Hematopoietic multipotent progenitor cell treated with erythropoietin and hydrocortisone succinate and interleukin-3 and kit ligand, for 15 days (in vitro differentiated cells): ENCODE data around the gene CARD11.

Source experiments
- DNase-seq: peaks from one replicate; pipeline ENCODE4 v3.0.0-alpha.2; 2015; ENCODE audit warnings: low spot score

Gene CARD11

GRCh38 chr7:2905500-2905899 lies 138.2 kb downstream of the CARD11 start:
- no peak for DNase-seq

DNA sequence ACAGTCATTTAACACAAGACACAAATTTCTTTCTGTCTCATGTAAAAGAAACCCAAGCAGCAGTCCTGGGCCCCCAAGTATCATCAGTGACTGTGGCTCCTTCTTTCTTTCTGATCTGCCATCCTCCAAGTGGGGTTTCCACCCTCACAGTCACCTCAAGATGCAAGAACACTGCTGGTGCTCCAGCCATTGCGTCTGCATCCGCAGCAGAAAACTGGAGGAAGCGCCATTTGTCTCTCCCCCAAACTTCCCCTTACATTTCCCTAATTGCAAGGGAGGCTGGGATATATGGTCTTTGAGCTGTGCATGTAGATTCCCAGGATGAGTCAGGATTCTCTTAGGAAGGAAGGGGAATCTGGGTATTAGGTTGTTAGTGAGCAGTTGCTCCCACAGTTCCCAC lies 138.6 kb downstream of the CARD11 start:
- DNase-seq: no peak

DNA sequence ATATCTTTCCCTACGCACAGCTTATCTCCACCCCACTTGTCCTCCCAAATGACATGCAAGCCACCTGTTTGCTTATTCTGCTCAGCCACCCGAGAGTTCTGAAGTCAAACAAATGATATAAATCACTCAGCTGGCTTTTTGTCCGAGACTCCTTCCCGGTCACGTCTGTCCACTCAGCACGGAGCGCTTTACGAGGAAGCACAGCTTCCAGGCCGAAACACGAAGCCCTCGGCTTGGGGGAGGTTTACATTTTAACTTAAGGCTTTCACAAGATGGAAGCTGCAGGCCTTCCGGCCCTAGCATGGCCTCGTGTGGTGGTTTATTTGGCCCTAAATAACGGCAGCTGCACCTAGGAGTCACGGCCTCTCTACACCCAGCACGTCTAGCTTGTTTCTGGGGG lies 139.5 kb downstream of the CARD11 start:
- DNase-seq: no peak

DNA sequence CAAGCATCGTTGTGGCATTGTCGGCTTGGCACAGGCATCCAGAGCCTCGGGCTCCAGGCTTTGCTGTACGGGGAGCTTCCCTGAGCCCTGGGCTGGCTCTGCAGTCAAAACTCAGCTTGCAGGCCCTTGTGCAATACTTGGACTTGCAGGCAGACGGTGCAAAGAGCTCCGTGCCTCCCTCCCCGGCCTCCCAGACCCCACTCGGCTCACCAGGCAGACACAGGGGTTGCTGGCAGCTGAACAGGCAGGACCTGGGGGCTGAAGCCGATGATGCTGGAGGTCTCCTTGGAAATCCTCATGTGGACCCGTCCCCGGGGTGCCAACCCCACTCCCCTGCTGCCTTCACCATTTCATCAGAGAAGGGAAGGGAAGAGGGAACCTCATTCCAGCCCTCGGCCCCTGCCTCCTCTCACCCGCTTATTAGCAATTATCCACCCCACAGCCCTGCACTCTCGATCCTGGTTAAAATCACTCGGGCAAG lies 139.9 kb downstream of the CARD11 start:
- DNase-seq: no peak

- DNase-seq: no peak
These were observed 146.6 kb downstream of the CARD11 start for GRCh38 chr7:2897023-2897422.

GRCh38 chr7:2896131-2896530 lies 147.5 kb downstream of the CARD11 start:
- no peak for DNase-seq

DNA sequence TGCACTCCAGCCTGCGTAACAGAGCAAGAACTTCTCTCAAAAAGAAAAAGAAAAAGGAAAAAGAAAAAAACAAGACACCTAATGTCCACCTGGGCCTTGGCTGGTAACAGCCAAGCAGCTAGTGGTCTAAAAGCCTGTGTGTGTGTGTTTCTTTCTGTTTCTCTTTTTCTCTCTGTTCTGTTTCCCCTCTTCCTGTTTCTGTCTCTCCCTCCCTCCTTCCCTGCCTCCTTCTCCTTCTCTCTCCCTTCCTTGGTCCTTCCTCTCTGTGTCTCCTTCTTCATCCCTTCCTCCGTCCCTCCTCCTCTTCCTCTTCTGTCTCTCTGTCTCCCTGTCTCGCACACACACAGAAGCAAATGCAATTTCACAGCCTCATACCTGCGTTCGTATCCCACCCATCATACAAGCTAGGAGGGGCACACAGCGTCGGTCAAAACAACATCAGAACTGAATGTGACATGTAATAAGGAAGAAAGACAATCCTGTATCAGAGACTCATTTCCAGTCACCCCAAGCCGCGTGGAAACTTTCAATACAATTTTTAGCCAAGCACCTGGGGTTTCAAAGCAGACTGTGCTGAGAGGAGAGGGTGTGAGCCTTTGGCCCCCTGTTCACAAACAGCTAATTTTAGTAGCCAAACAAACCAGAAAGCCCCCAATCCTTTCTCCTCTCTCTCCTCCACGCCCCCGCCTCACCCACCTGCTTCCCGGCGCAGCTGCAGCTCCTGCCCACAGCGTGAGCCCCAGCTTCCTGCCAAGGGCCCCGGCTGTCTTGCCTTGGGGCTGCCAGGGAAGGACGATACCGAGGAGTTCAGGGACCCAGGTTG lies 149.3 kb downstream of the CARD11 start:
- DNase-seq: no peak

DNA sequence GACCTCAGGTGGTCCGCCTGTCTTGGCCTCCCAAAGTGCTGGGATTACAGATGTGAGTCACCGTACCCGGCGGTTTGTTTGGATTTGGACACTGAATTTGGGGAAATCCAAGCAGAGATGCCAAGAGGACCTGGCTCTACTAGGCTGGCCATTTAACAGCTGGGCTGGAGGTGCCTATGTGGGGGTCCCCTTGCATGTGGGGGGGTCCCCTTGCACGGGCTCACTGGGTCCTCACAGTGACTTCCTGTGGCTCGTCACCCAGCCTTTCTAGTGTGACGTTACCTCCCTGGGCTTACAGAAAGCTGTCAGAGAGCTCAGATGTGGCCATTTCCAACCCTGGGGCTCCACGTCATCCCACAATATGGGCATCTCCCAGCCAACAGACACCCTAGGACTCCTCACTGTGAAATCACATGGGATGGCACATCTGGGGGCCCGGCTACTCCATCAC lies 150.2 kb downstream of the CARD11 start:
- no peak for DNase-seq

DNA sequence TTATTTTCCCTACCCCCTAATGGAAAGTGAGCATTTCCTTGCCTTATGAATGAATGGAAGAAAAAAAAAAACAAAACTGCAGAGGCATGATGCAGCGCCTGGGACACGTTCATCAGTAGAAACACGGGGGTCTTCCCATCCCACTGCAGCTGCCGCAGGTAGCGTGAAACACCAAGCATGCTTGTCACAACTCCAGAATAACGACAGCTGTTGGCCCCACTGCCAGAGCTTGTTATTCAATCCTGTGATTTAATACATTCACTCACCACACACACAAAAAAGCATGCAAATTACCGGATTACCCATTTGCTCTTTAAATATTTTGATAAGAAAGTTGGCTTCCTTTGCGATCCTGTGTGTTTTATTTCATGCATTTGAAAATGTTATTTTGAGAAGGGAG lies 151.1 kb downstream of the CARD11 start:
- no peak for DNase-seq

DNA sequence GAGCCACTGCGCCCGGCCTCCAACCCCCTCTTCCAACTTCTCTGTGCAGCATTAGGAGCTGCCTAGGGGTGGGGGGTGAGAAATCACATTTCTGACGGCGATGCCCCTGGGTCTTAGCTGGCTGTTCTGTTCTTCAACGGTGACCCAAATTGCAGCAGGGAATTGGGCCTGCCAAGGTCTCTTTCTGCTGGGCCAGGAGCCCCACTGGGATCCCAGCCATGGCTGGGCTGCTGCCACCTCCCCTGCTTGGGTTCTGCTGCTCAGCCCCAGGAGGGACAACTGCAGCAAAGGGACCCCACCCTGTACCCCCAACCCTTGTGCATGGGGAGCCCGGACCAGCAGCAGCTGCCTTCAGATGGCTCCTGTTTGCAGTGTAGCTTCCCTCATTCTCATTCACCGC lies 155.9 kb downstream of the CARD11 start:
- DNase-seq: no peak

DNA sequence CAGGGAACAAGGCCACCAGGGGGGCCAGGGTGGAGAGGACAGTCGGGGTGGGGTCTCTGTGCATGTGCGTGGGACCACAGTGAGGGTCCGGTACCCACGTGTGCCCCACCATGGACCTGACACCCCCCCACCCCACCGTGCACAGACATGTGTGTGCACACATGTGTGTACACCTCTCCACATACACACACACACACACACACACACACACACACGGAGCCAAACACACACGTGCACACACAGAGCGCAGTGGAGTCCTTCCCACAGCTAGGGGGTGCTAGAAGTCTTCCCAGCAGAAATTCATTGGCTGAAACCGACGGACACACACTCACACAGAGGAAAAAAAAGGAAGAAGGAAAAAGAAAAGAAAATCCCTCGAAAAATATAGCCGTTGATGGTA lies 156.8 kb downstream of the CARD11 start:
- peak; percentile 35 for DNase-seq

GRCh38 chr7:2886391-2886790 lies 157.3 kb downstream of the CARD11 start:
- no peak for DNase-seq

- DNase-seq: no peak
These were observed 159.5 kb downstream of the CARD11 start for GRCh38 chr7:2884161-2884560.

GRCh38 chr7:2883101-2883500 lies 160.6 kb downstream of the CARD11 start:
- DNase-seq: no peak

DNA sequence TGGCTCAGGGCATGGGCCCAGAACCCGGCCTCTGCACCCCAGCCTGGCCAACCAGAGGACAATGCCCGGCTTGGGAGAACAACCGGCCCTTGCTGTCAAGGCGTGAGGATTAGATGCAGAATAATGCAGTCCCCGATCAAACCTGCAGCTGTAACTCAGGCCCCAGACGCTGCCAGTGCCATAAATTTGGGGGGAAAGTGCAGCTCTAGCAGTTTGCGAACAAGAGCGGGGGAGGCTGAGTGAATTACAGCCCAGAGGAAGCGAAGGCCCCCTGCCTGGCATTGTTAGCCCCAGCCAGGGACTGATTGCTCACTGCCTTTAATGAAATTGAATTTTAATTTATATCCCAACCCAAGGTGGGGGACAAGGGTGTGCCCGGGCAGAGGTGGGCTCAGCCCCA lies 161.6 kb downstream of the CARD11 start:
- no peak for DNase-seq

DNA sequence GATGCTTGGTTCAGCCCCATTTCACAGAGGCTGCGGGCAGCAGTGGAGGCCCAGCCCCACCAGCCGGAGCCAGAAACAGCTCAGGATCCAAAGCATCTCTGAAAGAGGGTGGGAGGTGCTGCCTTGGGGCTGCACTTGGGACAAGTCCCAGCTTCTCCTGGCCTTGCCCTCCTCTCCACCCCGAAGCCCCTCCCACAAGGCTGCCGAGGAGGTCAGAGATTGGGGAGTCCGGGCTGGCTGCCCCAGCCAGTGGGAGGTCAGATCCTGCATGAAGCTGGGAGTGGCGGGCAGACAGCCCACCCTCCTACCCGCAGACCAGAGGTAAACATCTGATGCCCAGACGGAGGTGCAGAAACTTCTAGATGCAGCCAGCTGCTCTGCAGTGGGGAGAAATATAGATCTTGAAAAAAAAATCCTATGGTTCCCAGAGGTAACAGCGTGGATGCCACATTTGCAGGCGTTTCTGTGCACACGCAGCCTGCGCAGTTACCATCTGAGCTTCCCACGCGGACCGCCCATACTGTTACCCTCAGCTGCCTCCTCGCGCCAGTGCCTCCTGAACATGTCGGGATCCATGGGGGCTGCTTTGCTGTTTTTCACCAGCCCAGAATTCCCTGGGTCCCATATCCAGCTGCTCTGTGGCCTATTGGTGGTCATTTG lies 162.7 kb downstream of the CARD11 start:
- DNase-seq: no peak

DNA sequence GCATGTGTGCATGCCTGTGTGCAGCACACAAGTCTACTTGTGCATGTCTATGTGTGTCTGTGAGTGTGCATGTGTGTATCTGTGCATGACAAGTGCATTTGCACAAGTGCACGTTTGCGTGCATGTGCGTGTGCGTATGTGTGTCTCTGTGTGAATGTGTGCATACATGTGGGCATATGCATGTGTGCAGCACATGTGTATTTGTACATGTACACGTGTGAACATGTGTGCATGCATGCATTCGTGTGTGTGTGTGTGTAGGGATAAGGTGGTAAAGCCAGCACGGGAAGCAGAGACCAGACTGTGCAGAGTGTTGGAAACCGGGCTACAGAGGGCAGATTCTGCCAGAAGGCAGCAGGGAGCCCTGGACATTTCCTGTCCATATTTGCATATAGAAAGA lies 163.6 kb downstream of the CARD11 start:
- DNase-seq: no peak

DNA sequence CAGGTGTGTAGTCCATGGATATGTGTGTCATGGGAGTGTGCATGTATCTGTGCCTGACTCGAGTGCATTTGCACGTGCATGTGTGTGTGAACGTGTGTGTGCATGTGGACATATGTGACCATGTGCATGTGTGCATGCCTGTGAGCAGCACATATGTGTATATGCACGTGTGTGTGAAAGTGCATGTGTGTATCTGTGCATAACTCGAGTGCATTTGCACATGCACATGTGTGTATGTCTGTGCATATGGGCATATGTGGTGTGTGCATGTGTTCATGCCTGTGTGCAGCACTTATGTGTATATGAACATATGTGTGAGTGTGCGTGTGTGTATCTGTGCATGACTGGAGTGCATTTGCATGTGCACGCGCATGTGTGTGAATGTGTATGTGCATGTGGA lies 164.3 kb downstream of the CARD11 start:
- DNase-seq: no peak

- no peak for DNase-seq
These were observed 165.4 kb downstream of the CARD11 start for GRCh38 chr7:2878306-2878705.

DNA sequence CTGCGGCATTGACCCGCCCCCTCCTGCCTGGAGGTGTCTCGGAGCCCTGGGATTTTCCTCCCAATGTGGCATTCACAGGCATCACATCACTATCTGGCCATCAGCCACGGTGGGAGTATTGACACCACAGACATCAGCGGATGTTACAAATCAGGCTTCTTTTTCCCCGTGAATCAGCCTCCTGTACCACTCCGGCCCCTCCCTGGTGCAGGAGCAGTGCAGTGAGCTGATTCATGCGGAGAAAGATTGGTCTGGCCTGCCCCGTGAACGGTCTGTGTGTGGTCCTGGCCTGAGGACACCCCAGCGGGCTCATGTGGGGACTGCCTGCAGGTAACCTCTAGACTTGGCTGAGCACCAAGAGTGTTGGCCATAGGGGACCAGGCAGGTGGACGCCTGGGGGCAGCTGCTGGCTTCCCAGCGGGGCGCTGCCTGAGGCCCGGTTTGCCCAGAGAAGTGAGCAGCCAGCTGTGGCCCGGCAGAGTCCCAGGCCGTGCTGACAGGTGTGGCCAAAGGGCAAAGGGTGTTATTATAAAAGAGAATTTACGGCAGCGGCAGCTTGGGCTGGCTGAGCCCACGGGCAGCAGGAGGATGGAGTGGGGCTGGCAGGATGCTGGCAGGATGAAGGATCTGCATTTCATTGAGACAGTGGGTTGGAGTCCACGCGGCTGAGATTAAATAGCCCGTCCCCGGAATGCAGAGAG lies 167.5 kb downstream of the CARD11 start:
- DNase-seq: no peak

DNA sequence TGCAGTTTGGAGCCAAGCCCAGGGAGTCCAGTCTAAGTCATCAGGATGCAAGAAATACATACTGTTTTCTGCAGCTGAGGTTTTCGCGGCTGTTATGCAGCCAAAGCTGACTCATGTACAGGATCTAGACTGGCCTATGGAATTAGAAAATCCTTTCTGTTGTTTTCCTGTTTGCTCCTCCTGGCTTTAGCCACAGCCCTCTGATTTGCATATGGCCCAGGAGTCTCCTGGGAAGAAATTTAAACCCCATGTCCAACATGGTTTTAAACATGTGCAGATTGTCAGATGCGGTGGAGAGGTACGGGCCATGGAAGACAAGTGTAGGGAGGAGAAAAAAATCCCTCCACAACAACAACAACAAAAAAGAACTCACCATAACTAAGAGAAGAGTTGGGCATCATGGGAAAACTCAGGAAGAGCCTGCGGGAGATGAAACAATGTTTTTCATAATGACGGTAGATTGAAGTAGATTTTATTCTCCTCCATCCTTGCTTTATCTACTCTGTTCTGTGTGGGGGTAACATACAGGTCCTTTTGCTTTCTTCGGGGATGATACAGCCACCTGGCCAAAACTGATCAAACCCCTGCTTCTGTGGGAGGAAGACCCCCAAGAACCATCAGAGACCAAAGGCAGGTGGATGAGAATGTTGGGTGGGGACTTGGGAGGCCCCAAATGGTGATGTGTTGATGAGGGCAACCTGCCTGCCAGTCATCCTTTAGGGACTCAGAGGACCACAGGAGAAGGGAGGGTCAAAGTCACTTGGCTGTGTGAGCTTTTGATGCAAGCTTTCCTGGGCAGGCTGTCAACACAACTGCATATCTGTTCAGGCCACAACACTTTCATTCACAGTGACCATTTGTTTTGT lies 169.7 kb downstream of the CARD11 start:
- DNase-seq: no peak

- no peak for DNase-seq
These were observed 170.5 kb downstream of the CARD11 start for GRCh38 chr7:2873146-2873545.
